Gastrocnemius medialis (tissue), 4 donors: ENCODE results near the gene PI4K2B. TPM values are rescaled to one million over a fixed set of nuclear protein-coding genes. Genes with fewer than 3 reads are reported as not detected.
"Not testable (repeated sequence)": the region's sequence is repeated elsewhere in the genome, so short reads cannot be mapped to it uniquely, and the experiment has no call there.

Experiments
- ATAC-seq, 2 donors: fragments of 150-250 bp; one replicate each; pipeline ENCODE4 v1.9.1; 2016
- DNase-seq, 2 donors: peaks; one replicate each; pipeline ENCODE4 v3.0.0-alpha.2; 2019
- H3K27ac ChIP-seq, 4 donors: fragments of 200-600 bp; sonication (generic); 1 replicate in 1 of 4; 2 replicates in 3 of 4; pipeline ENCODE4 v1.5.1; 2016 to 2018; ENCODE audit warnings: mild to moderate bottlenecking in 2 of 4, moderate library complexity in 1 of 4
- H3K27me3 ChIP-seq, 3 donors: fragments of 200-600 bp; sonication (generic) in 2 of 3; 1 replicate in 1 of 3; 2 replicates in 2 of 3; pipeline versions ENCODE4 v1.5.1 to v1.6.0; 2016 to 2019; ENCODE audit warnings: mild to moderate bottlenecking in 1 of 3, moderate library complexity in 1 of 3
- H3K36me3 ChIP-seq, 2 donors: fragments of 200-600 bp; sonication (generic) in 1 of 2; one replicate each; pipeline ENCODE4 v1.5.1; 2017 to 2018
- H3K4me1 ChIP-seq, 2 donors: fragments of 200-600 bp; sonication (generic) in 1 of 2; one replicate each; pipeline ENCODE4 v1.5.1; 2016 to 2017; ENCODE audit warnings: mild to moderate bottlenecking in 2 of 2
- H3K4me3 ChIP-seq, 4 donors: fragments of 200-600 bp; sonication (generic) in 3 of 4; 1 replicate in 1 of 4; 2 replicates in 3 of 4; pipeline ENCODE4 v1.5.1; 2016 to 2019; ENCODE audit warnings: mild to moderate bottlenecking in 2 of 4
- H3K9me3 ChIP-seq, 3 donors: fragments of 200-600 bp; sonication (generic) in 2 of 3; 1 replicate in 1 of 3; 2 replicates in 2 of 3; pipeline ENCODE4 v1.5.1; 2016 to 2019
- POLR2A ChIP-seq, 2 donors: fragments of 450-650 bp; IDR thresholded peaks; one replicate each; pipeline ENCODE4 v1.6.1; 2017; ENCODE audit warnings: antibody characterized with exemption in 2 of 2, mild to moderate bottlenecking in 2 of 2, moderate library complexity in 2 of 2
- in situ Hi-C, 4 donors: fragments of 200-750 bp; cut with MboI; loops; one replicate each; pipeline versions ENCODE4 v1.15.0 to v1.8.0; 2017; ENCODE audit warnings: low sequenced_read_pairs in 4 of 4
- intact Hi-C: fragments of 100-400 bp; cut with DNase I; formaldehyde crosslinking; loops from one replicate; pipeline ENCODE4 v1.15.1; 2023; ENCODE audit warnings: low total_unique reads
- total RNA-seq, 4 donors: library from RNA; depleted of rRNA; stranded (reverse); fragments of >200 nt; gene quantifications; one replicate each; pipeline versions ENCODE4 v1.1.0 to v1.2.3, GENCODE V29; 2016
- TF ChIP-seq, protein P1 (sequence below), 5 experiments: fragments of 450-650 bp in 3 of 5; fragments of 200-600 bp in 2 of 5; sonication (generic) in 2 of 5; IDR thresholded peaks in 4 of 5; conservative IDR thresholded peaks in 1 of 5; 1 replicate in 4 of 5; 2 replicates in 1 of 5; pipeline ENCODE4 v1.5.1; 2016 to 2019; ENCODE audit warnings: antibody characterized with exemption in 5 of 5, mild to moderate bottlenecking in 3 of 5, moderate library complexity in 3 of 5

PI4K2B gene
- total RNA-seq, 4 donors from 2014 or later, result 0.92 to 3.6 (median 3.0) TPM

DNA sequence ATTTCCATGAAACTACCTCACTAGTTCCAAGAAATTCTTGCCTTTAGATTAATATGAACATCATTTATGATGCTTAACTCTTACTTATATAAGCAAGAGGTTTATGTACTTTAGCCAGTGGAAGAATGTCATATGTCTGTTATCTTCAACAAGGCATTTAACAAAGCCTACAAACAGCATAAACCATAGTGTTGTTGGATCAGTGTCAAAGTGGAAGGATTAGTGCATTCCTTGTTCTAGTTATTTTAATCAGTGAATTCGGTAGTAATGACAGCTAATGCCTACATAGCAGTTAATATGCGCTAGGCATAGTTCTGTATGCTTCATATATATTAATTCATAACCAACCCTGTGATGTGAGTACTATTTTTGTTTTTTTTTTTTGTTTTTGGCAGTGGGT, 3.1 kb downstream of the PI4K2B start:
- intact Hi-C loops, result loop anchor here (10.0 kb wide), 2 partner anchors 652 to 1088 kb away; partner anchors contain the start of genes DHX15 and RBPJ
- in situ Hi-C loops, result loop anchor here in 2 of 4 donors (10.0 kb wide), 2 partner anchors 62 to 68 kb away; no protein-coding TSS in a partner anchor

DNA sequence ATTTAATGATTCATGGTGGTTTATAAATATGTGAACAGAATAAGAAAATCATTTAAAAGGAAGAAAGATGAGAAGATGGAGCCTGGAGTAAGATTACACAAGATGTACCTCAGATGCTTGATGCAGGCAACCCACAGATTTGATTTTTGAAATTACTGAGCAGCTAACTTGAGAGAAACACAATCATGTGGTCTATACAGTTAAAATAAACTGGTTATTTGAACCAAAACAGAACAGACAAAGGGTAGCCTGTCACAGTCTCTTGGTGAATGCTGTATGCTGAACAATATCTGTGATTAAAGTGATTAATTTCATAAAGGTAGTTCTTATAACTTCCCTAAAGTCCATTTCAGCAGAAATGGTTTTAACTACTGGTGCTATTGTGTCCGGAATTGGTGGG, 4.2 kb downstream of the PI4K2B start:
- Histone ChIP-seq H3K4me3 (no peak overlapping the region), H3K36me3 (no peaks in the 10 kb centered on the region), H3K4me1 (peaks cover 3 to 11% of the 10 kb centered on the region in 2 donors), H3K27me3 (no peaks in the 10 kb centered on the region), H3K27ac (no peak overlapping the region), H3K9me3 (peaks cover 0 to 2% (median 0%) of the 10 kb centered on the region in 3 donors)
- TF ChIP-seq, protein P1, sequence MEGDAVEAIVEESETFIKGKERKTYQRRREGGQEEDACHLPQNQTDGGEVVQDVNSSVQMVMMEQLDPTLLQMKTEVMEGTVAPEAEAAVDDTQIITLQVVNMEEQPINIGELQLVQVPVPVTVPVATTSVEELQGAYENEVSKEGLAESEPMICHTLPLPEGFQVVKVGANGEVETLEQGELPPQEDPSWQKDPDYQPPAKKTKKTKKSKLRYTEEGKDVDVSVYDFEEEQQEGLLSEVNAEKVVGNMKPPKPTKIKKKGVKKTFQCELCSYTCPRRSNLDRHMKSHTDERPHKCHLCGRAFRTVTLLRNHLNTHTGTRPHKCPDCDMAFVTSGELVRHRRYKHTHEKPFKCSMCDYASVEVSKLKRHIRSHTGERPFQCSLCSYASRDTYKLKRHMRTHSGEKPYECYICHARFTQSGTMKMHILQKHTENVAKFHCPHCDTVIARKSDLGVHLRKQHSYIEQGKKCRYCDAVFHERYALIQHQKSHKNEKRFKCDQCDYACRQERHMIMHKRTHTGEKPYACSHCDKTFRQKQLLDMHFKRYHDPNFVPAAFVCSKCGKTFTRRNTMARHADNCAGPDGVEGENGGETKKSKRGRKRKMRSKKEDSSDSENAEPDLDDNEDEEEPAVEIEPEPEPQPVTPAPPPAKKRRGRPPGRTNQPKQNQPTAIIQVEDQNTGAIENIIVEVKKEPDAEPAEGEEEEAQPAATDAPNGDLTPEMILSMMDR (IDR thresholded peaks at IDR 0.05 in 4 of 5, conservative IDR thresholded peaks at IDR 0.05 in 1 of 5), result no peak
- no peak for TF ChIP-seq POLR2A (IDR thresholded peaks at IDR 0.05)
- intact Hi-C loops (loop anchor here (10.0 kb wide), 2 partner anchors 653 to 1087 kb away; partner anchors contain the start of genes DHX15 and RBPJ), in situ Hi-C loops (loop anchor here in 2 of 4 donors (10.0 kb wide), 2 partner anchors 63 to 67 kb away; no protein-coding TSS in a partner anchor)
- no peak for ATAC-seq
- no peak for DNase-seq

More for the DNA sequence above, 3.1 kb downstream of the PI4K2B start:
- Histone ChIP-seq H3K4me3 (no peak overlapping the region), H3K27ac (no peak overlapping the region), H3K4me1 (peaks cover 3 to 11% of the 10 kb centered on the region in 2 donors), H3K36me3 (no peaks in the 10 kb centered on the region), H3K27me3 (no peaks in the 10 kb centered on the region), H3K9me3 (peaks cover 0 to 7% (median 0%) of the 10 kb centered on the region in 3 donors)
- DNase-seq (no peak), ATAC-seq (no peak)
- TF ChIP-seq POLR2A (IDR thresholded peaks at IDR 0.05), result no peak

DNA sequence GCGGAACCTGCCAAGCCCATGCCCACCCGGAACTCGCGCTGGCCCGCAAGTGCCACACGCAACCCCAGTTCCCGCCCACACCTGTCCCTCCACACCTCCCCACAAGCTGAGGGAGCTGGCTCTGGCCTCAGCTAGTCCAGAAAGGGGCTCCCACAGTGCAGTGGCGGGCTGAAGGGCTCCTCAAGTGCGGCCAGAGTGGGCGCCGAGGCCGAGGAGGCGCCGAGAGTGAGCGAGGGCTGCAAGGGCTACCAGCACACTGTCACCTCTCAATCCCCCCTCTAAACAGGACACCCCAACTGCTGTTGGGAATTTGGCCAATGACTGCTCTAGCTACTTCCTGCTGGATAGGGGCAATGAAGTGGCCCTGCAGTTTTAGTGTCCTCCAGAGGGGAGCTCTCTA, 5.7 kb downstream of the PI4K2B start:
- ATAC-seq, H3K9me3 ChIP-seq, H3K27me3 ChIP-seq, H3K36me3 ChIP-seq, H3K4me3 ChIP-seq, H3K27ac ChIP-seq, DNase-seq: not testable (repeated sequence)
- in situ Hi-C loops, result loop anchor here in 2 of 4 donors (10.0 kb wide), 2 partner anchors 65 kb away; no protein-coding TSS in a partner anchor
- peaks cover 3 to 11% of the 10 kb centered on the region in 2 donors for H3K4me1 ChIP-seq
- intact Hi-C loops, result loop anchor here (10.0 kb wide), 2 partner anchors 655 to 1085 kb away; partner anchors contain the start of genes DHX15 and RBPJ

DNA sequence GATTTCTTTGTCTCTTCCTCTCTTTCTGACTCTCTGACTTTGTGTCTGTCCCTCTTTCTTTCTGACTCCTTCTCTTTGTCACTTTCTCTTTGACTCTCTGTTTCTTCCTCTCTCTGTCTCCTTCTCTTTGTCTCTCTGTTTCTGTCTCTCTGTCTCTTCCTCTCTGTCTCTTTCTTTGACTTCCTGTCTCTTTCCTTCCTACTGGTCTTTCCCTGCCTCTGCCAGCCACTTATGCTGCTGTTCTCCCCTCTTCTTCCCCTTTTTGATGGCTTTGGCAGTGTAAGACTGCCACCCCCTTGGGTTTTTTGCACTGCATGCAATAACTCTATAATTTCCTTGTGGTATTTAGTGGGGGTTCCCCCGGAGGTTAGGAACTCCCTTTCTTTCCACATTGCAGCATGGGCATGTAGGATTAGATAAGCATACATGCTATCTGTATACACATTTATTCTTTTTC, 6.9 kb downstream of the PI4K2B start:
- H3K9me3 ChIP-seq, H3K27me3 ChIP-seq, DNase-seq, H3K4me3 ChIP-seq, intact Hi-C loops, in situ Hi-C loops, ATAC-seq, H3K27ac ChIP-seq, H3K4me1 ChIP-seq, H3K36me3 ChIP-seq: not testable (repeated sequence)

DNA sequence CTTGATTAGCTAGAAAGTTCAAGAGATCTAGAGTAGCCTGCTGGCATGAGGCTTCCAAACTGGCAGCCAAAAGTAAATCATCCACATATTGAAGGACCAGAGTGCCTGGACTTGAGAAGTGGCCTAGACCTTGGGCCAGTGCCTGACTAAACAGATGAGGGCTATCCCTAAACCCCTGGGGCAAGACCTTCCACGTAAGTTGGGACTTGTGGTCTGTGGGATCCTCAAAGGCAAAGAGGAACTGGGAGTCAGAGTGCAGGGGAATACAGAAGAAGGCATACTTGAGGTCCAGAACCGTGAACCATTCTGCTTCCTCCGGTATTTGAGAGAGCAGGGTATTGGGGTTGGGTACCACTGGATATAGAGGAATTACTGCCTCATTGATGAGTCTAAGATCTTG, 8.4 kb downstream of the PI4K2B start:
- DNase-seq, H3K9me3 ChIP-seq, H3K27ac ChIP-seq, ATAC-seq, in situ Hi-C loops, H3K4me1 ChIP-seq, intact Hi-C loops, H3K4me3 ChIP-seq, H3K27me3 ChIP-seq, H3K36me3 ChIP-seq: not testable (repeated sequence)

DNA sequence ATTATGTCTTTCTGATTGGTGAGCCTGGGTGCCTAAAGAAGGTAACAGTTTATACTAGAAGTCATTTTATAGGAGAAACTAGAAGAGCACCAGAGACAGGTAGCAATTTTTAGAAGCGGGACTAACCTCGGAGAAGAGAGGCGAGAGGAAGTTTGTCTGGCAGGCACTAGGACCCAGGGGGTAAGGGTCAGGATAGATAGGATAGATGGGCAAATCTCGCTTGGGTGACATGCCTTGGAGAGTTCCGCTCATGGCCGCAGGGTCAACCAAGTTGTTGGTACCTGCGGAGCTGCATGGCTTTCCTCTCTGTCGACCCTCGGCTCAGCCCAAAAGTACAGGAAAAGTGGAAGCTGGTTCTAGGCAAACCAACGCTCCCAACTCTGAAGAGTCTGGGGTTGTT, 11.3 kb downstream of the PI4K2B start:
- intact Hi-C loops, result no loop called here

More for the DNA sequence above, 11.3 kb downstream of the PI4K2B start:
- TF ChIP-seq, protein P1 (IDR thresholded peaks at IDR 0.05 in 4 of 5, conservative IDR thresholded peaks at IDR 0.05 in 1 of 5), result no peak
- no peak for TF ChIP-seq POLR2A (IDR thresholded peaks at IDR 0.05)
- no peaks in the 10 kb centered on the region for H3K36me3 ChIP-seq
- DNase-seq (no peak), ATAC-seq (no peak)
- in situ Hi-C loops, result no loop called here
- no peak overlapping the region for H3K4me3 ChIP-seq
- no peaks in the 10 kb centered on the region for H3K4me1 ChIP-seq
- no peaks in the 10 kb centered on the region for H3K9me3 ChIP-seq
- H3K27ac ChIP-seq, result no peak overlapping the region
- H3K27me3 ChIP-seq, result no peaks in the 10 kb centered on the region
